ENCODE data around the gene INPP5D.

Gene INPP5D

DNA sequence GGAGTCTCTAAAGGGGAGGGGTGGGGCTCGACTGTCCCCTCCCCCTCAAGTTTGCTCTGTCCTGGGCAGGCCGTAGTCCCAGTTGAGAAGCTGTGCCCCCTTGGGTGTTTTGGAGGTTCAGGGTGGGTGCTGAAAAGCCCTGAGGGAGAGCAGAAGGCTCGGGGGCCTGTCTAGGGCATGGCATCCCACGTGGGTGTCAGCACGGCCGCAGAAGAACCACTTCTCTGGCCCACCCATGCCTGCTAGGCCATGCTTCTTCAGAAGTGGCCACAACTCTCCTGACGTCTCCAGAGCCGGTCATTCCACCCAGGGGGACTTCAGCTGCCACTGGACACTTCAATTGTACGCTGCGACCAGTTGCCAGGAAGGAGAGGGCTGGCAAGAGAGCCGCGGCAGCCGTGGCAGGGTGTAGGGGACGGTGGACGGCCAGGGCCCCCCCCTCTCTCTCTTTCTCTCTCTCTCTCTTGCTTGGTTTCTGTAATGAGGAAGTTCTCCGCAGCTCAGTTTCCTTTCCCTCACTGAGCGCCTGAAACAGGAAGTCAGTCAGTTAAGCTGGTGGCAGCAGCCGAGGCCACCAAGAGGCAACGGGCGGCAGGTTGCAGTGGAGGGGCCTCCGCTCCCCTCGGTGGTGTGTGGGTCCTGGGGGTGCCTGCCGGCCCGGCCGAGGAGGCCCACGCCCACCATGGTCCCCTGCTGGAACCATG lies at the start of gene INPP5D:
INPP5D (plus strand) TSS at position 546 of the 704 bp plus-strand sequence; CDS start at position 683, 137 bp downstream.
- H3K4me1 ChIP-seq (ENCODE audit: low read length) = peaks cover 31% of the 10 kb centered on the region
- H3K27me3 ChIP-seq (ENCODE audit: low read depth, low read length) = no peaks in the 10 kb centered on the region
- H3K9me3 ChIP-seq (ENCODE audit: insufficient read depth, low read length) = no peaks in the 10 kb centered on the region
- H3K79me2 ChIP-seq (ENCODE audit: low read length) = peaks cover 59% of the 10 kb centered on the region
- TF ChIP-seq CTCF (IDR thresholded peaks at IDR 0.05; ENCODE audit: low read depth, low read length) (no peak), EZH2phosphoT487 (IDR thresholded peaks at IDR 0.05; ENCODE audit: low read depth) (no peak)
- H3K36me3 ChIP-seq (replicated peaks; ENCODE audit: low read depth, low read length) = peaks cover 41% of the 10 kb centered on the region
- peaks cover 38% of the 10 kb centered on the region for H4K20me1 ChIP-seq (ENCODE audit: insufficient read depth, low read length)
- peak within 1 kb of the TSS; percentile 100 for H3K9ac ChIP-seq (ENCODE audit: low read length)
- peak within 1 kb of the TSS; percentile 99 for H3K4me2 ChIP-seq (ENCODE audit: low read length)
- H3K27ac ChIP-seq (ENCODE audit: low read length) = peak within 1 kb of the TSS; percentile 96
- peak within 1 kb of the TSS; percentile 47; the same call in 1 of the 2 replicates for H2AFZ ChIP-seq (ENCODE audit: low read depth, low read length)
- peak within 1 kb of the TSS; percentile 99 for H3K4me3 ChIP-seq (ENCODE audit: low read length)

DNA sequence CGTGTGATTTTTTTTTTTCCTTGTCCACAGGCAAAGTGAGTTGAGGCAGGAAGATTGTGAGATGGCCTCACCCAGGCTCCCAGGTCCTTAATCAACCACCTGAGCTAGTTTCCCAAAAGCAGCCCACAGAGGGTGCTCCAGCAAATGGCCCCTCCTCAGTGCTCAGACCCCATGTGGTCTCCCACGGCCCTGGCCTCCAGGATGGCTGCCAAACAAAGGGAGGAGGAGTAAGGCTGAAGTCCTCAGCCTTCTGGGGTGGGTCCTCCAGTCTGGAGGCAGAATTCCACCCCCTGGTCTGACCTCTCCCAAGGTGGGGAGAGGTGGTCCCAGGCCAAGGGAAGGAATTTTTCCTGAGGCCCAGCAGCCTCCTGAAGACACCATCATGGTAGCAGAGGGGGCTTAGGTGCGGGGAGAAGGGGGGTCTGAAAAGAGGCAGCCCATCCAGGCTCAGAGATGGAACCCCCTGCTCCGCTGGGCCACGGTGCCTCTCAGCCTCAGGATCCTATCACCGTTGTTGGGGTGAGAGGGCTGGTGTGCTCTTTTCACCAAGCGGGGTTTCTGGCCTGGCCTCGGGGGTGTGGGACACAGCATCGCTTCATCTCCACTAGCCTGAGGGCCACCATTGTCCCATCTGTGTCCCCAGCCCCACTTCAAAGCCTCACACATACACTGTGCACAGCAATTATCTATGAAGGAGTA lies 49.4 kb upstream of the INPP5D start:
- Histone ChIP-seq H3K4me3 (ENCODE audit: low read length) (no peak overlapping the region), H3K4me1 (ENCODE audit: low read length) (no peaks in the 10 kb centered on the region), H3K27ac (ENCODE audit: low read length) (no peak overlapping the region), H3K79me2 (ENCODE audit: low read length) (no peaks in the 10 kb centered on the region), H4K20me1 (ENCODE audit: insufficient read depth, low read length) (no peaks in the 10 kb centered on the region), H3K9me3 (ENCODE audit: insufficient read depth, low read length) (no peaks in the 10 kb centered on the region), H3K36me3 (replicated peaks; ENCODE audit: low read depth, low read length) (no peaks in the 10 kb centered on the region), H3K27me3 (ENCODE audit: low read depth, low read length) (no peaks in the 10 kb centered on the region), H2AFZ (ENCODE audit: low read depth, low read length) (no peak overlapping the region), H3K9ac (ENCODE audit: low read length) (no peak overlapping the region), H3K4me2 (ENCODE audit: low read length) (no peak overlapping the region)
- TF ChIP-seq CTCF (IDR thresholded peaks at IDR 0.05; ENCODE audit: low read depth, low read length) (no peak), EZH2phosphoT487 (IDR thresholded peaks at IDR 0.05; ENCODE audit: low read depth) (no peak)

- Histone ChIP-seq H4K20me1 (ENCODE audit: insufficient read depth, low read length) (no peaks in the 10 kb centered on the region), H3K9ac (ENCODE audit: low read length) (no peak overlapping the region), H3K27ac (ENCODE audit: low read length) (no peak overlapping the region), H3K79me2 (ENCODE audit: low read length) (no peaks in the 10 kb centered on the region), H3K4me3 (ENCODE audit: low read length) (no peak overlapping the region), H3K4me1 (ENCODE audit: low read length) (no peaks in the 10 kb centered on the region), H2AFZ (ENCODE audit: low read depth, low read length) (no peak overlapping the region), H3K4me2 (ENCODE audit: low read length) (no peak overlapping the region), H3K36me3 (replicated peaks; ENCODE audit: low read depth, low read length) (no peaks in the 10 kb centered on the region), H3K27me3 (ENCODE audit: low read depth, low read length) (no peaks in the 10 kb centered on the region), H3K9me3 (ENCODE audit: insufficient read depth, low read length) (no peaks in the 10 kb centered on the region)
- no peak for TF ChIP-seq CTCF (IDR thresholded peaks at IDR 0.05; ENCODE audit: low read depth, low read length)
- TF ChIP-seq EZH2phosphoT487 (IDR thresholded peaks at IDR 0.05; ENCODE audit: low read depth) = no peak
These were observed 48.9 kb upstream of the INPP5D start for GRCh38 chr2:233011268-233011650.

- no peaks in the 10 kb centered on the region for H3K36me3 ChIP-seq (replicated peaks; ENCODE audit: low read depth, low read length)
- H3K4me1 ChIP-seq (ENCODE audit: low read length) = no peaks in the 10 kb centered on the region
- H3K27me3 ChIP-seq (ENCODE audit: low read depth, low read length) = no peaks in the 10 kb centered on the region
- no peaks in the 10 kb centered on the region for H3K9me3 ChIP-seq (ENCODE audit: insufficient read depth, low read length)
- H2AFZ ChIP-seq (ENCODE audit: low read depth, low read length) = no peak overlapping the region
- H3K9ac ChIP-seq (ENCODE audit: low read length) = no peak overlapping the region
- TF ChIP-seq EZH2phosphoT487 (IDR thresholded peaks at IDR 0.05; ENCODE audit: low read depth) (no peak), CTCF (IDR thresholded peaks at IDR 0.05; ENCODE audit: low read depth, low read length) (no peak)
- no peak overlapping the region for H3K27ac ChIP-seq (ENCODE audit: low read length)
- H4K20me1 ChIP-seq (ENCODE audit: insufficient read depth, low read length) = no peaks in the 10 kb centered on the region
- H3K79me2 ChIP-seq (ENCODE audit: low read length) = no peaks in the 10 kb centered on the region
- H3K4me3 ChIP-seq (ENCODE audit: low read length) = no peak overlapping the region
- no peak overlapping the region for H3K4me2 ChIP-seq (ENCODE audit: low read length)
These were observed 48.4 kb upstream of the INPP5D start for GRCh38 chr2:233011702-233012131.

Data from OCI-LY3 (cell line).